ENCODE data around the gene HSFX3.
"Not testable (repeated sequence)": the region's sequence is repeated elsewhere in the genome, so short reads cannot be mapped to it uniquely, and the experiment has no call there.

HSFX3 gene

DNA sequence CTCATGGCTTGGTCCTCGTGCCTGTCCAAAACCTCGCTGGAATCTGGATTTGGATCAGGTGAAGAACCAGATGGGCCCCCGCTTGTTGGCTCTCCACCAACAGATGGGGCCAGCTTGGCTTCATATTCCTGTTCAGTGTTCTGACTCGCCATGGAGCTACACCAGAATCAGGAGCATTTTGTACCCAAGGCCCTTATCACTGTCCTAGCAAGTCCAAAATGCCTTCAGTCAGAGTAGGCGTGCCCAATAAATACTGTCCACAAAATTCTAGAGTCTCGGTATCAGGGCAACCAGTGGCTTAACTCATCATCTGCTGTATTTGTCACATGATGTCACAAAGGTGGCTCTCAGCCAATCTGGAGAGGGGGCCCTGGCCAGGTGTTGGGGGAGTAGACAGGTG, at the start of gene HSFX3:
Gene HSFX3, minus strand, starts transcription at position 224 of the 400 bp plus-strand sequence. Its CDS starts 72 bp downstream, at position 152.
- DNase-seq, result not testable (repeated sequence)

DNA sequence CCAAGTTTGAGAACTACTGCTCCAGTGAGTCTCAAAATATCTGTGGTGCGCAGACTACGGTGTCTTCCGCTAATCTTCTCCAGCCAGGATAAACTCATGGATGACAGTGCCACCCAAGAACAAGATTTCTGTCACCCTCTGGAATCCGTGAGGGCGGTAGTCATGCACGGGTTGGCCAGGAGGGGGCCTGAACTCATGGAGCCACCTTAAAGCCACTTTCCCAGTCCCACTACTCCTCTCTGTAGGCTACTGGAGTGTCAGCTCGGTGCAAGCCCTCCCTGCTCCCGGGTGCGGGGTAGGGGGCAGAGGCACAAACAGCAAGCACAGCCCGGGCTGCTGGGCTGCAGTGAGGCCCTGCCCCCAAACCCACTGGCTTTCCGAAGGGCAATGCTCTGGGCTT, 48.9 kb upstream of the HSFX3 start:
- DNase-seq, result not testable (repeated sequence)

DNA sequence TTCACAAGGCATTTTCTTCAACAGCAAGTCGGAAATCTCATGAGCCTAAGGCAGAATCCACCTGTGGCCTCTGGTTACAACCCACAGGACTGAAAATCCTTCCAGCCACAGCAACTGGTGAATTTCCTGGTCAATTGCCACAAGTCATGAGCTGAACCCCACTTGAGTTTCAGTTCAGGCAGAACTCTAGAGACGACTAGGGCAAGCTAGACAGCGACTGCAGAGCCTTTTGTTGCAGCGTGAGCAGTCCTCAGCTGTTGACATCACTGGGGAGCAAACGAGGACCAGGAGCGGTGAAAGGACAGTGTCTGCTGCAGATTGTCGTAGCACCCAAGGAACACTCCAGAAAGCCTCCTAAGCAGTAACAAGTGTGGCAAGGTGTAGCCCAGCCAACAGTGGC, 46.2 kb upstream of the HSFX3 start:
- DNase-seq, result not testable (repeated sequence)

- DNase-seq, result not testable (repeated sequence)
Observed at GRCh38 chrX:149595214-149595613, 45.5 kb upstream of the HSFX3 start, which contains the start of gene HSFX2. HSFX2 (minus strand) TSS chrX:149595314; CDS start chrX:149594700, 614 bp downstream.

DNA sequence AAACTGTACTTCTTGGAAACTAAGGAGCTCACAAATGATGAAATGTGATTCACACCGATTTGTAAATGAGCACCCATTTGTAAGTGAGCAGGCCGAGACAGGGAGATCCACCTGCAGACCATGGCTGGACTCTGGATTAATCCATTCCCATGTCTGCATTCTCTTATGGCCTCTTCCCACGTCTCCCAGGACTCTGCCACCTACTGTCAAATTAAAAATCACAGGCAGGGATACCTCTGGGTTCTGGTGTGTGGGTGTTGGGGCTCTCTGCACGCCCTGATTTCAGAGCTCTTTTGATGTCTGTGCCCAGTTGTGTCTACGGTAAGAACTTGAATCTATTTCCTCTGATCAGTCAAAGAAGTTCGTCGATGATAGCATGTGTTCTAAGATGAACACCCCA, 41.3 kb upstream of the HSFX3 start:
- not testable (repeated sequence) for DNase-seq

- DNase-seq, result not testable (repeated sequence)
Observed at GRCh38 chrX:149587359-149587758, 37.6 kb upstream of the HSFX3 start, which contains the start of gene MAGEA9B. MAGEA9B (minus strand) TSS chrX:149587459; CDS start chrX:149583179, 4,280 bp downstream.

DNA sequence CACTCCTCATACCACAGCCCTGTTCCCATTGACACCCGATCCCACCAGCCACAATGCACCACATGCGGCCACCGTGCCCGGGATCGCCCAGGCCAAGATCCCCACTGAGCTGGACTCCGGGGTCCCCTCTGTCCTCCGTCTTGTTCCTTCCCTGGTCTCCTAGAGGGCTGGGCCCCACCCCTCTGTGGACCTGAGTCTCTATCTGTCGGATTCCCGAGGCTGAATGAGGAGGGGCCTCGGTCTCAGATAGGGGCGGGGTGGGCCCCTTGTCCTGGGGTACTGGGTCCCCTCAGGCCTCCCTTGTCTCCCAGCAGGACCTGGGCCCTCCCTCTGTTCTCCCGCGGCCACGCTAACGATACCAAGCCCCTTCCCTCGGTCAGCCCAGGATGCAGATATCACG, 35.9 kb upstream of the HSFX3 start:
- not testable (repeated sequence) for DNase-seq

GRCh38 chrX:149573456-149573855, 23.7 kb upstream of the HSFX3 start:
- not testable (repeated sequence) for DNase-seq

DNA sequence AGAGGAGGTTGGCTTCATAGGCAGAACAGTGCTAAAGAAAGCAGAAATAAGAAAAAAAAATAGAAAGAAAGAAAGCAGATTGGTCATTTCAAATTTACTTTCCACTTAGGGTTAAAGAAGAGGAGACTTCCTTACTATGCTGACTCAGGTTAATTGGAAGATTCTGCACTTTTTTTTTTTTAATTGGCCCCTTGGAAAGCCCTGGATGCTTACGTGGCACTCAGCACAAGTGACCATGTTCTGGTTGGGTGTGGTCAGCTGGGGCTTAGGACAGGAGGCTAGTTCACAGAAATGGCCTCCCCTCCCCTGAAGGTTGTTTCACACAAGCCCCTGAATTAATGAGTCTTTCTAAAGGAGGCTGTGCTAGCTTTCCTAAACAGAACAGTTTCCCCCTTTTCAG, 23.0 kb upstream of the HSFX3 start:
- DNase-seq, result no peak

- DNase-seq, result no peak
Observed at GRCh38 chrX:149571770-149572169, 22.0 kb upstream of the HSFX3 start.

- no peak for DNase-seq
Observed at GRCh38 chrX:149570668-149571067, 20.9 kb upstream of the HSFX3 start.

DNA sequence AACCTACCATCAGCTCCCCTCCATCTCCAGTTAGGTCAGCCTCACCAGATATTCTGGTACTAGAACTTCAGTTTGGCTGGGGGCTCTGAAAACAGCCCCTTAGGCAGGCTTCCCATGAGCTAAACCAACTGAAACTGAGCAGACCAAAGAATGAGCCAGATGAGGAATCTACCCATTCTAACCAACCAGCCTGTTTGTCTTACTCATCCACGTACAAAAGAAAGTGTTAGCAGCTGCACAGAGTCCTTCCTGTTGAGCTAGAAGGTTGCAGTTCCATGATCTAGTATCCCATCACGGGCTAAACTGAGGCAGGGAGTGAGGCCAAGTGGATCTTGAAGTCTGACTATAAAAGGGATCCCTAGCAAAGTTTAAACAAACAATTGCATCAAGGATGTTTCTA, 20.0 kb upstream of the HSFX3 start:
- DNase-seq, result no peak

- no peak for DNase-seq
Observed at GRCh38 chrX:149568701-149569296, 19.1 kb upstream of the HSFX3 start.

DNA sequence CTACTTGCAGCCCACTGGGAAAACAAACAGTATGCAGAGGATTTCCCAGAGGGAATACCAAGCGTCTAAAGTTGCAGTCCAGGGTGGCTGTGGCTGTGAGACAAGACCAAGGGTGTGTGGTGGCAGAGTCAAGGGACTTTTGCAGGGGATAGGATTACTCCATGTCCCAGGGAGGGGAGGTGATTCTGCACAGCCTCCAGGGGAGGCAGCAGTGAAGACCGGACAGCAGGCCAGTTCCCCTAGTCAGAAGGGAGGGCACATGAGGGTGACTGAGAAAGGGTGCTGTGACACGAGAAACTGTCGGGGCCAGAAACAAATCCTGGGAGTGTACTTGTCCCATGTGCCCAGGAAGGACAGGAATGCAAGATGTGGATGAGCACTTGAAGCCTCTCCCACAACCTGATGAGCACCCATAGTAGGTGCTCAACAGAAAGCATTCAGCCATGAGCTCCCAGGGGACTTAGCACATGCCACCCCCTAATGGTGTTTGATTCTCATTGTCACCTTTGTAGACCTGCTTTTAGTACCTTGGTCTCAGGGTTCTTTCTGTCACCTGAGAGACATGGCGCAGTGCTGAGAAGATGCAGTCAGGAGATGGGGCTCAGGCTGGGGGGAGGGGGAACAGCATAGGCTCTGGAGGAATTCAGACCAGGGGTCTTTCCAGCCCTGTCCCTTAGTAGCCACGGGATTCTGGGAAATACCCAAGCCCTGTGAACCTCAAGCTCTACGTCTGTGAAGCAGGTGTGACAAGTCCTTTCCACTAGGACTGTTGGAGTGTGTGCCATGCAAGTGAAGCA, 18.1 kb upstream of the HSFX3 start:
- peak; percentile 8 for DNase-seq

GRCh38 chrX:149563359-149563758, 13.6 kb upstream of the HSFX3 start:
- no peak for DNase-seq

- not testable (repeated sequence) for DNase-seq
Observed at GRCh38 chrX:149555251-149555650, 5.5 kb upstream of the HSFX3 start.

- not testable (repeated sequence) for DNase-seq
Observed at GRCh38 chrX:149551939-149552248, 2.2 kb upstream of the HSFX3 start.

DNA sequence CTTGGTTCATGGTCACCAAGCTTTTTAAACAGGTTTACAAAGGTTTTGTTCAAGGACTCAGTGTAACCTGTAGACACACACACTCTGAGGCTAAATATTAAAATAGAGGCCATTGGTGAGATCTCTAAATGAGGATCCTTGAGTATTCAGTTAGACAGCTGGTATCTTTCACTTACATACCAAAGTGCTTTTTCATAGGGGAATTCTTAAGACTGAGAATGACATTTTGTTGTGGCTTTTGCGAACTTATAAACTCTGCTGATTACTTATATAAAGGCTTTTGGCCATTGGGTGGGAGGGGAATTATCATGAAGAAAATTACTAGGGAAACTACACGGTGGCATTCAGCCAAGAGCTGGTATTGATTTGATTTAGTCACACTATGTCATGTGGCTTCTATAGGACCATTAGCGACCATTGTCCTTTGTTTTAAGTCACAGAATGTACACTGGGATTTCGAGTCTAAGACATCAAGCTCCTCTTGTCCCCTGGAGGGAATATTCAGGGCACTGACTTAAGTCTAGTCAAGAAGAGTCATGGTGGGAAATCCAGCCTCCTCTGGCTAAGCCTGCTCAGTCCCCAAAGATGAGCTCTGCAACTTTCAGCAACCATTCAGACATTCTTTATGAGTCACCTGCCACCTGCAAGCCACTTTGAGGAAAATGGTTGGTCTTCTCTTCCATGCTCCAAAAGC, 1.7 kb upstream of the HSFX3 start:
- not testable (repeated sequence) for DNase-seq

- DNase-seq, result not testable (repeated sequence)
Observed at GRCh38 chrX:149550454-149550853, 730 bp upstream of the HSFX3 start.

DNA sequence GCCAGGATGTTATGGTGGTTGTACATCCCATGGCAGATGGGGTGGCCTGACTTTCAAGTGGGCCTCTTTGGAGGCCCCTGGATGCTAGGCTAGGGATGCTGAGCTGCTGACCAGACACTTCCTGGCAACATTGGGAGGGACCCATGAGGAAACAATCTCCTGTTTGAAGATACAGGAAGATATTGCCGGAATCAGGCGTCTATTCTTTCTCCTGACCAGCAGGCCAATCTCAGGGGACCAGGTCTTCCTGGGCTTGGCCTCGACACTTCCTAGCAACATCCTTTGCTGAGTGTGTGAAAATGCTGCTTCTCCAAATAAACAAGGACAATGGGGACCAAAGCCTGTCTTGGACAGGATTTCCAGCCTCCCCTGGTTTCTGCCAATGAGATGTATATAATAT, 1.9 kb downstream of the HSFX3 start:
- DNase-seq, result not testable (repeated sequence)

GRCh38 chrX:149546962-149547361, 2.8 kb downstream of the HSFX3 start:
- not testable (repeated sequence) for DNase-seq

DNA sequence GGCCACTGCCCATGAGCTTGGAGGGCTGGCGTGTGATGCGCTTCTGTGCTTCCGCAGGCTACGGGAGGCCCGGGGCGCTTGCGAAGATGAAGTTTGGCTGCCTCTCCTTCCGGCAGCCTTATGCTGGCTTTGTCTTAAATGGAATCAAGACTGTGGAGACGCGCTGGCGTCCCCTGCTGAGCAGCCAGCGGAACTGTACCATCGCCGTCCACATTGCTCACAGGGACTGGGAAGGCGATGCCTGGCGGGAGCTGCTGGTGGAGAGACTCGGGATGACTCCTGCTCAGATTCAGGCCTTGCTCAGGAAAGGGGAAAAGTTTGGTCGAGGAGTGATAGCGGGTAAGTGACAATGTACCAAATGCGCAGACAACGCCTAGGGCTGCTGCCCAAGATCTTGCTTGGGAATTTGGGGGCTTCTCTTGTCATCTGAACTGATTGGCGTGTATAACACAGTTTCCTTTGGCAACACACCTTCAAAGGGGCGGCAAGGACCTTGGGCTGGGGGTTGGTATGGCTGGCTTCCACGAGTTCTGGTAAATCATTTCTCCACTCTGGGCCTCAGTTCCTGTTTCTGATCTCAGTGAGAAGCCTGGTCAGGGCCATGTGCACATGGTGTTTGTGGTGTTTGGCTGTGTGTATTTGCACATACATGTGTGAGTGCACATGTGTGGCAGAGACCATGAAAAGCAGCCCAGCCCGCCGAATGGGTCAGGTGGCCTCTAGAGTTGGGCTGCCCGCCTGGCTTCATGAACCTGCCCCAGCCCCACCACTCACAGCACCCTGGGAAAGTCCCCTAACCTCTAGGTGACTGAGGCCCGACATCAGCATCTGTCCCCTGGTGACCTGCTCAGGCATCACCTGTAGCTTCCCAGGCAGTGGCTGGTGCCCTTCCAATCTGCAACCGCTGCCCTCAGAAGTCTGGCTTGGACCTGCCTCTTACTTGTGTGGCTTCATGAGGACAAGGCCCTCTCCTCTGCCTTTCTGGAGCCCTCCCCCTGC, 3.9 kb downstream of the HSFX3 start:
- DNase-seq, result not testable (repeated sequence)

Data from NCI-H69 (cell line).